PC-3 (cell line): ENCODE measurements around the gene WAC.

ENCODE experiments used
- EZH2 ChIP-seq: fragments of 300-600 bp; sonication (generic); IDR thresholded peaks from one replicate; pipeline ENCODE4 v1.6.1; 2017; ENCODE audit warnings: antibody characterized with exemption, mild to moderate bottlenecking, low read length; ENCODE audit not compliant: unreplicated experiment
- EZH2phosphoT487 ChIP-seq: fragments of 300-600 bp; sonication (generic); IDR thresholded peaks from 2 replicates; pipeline ENCODE4 v1.6.1; 2018; ENCODE audit warnings: mild to moderate bottlenecking, antibody characterized with exemption, low read length, borderline replicate concordance
- TF ChIP-seq, protein P1 (sequence below): fragments of 300-600 bp; sonication (generic); conservative IDR thresholded peaks from 2 replicates; pipeline ENCODE4 v1.5.1; 2017; ENCODE audit warnings: antibody characterized with exemption, low read depth, mild to moderate bottlenecking, low read length

- TF ChIP-seq, protein P1, sequence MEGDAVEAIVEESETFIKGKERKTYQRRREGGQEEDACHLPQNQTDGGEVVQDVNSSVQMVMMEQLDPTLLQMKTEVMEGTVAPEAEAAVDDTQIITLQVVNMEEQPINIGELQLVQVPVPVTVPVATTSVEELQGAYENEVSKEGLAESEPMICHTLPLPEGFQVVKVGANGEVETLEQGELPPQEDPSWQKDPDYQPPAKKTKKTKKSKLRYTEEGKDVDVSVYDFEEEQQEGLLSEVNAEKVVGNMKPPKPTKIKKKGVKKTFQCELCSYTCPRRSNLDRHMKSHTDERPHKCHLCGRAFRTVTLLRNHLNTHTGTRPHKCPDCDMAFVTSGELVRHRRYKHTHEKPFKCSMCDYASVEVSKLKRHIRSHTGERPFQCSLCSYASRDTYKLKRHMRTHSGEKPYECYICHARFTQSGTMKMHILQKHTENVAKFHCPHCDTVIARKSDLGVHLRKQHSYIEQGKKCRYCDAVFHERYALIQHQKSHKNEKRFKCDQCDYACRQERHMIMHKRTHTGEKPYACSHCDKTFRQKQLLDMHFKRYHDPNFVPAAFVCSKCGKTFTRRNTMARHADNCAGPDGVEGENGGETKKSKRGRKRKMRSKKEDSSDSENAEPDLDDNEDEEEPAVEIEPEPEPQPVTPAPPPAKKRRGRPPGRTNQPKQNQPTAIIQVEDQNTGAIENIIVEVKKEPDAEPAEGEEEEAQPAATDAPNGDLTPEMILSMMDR, result no peak
- TF ChIP-seq EZH2 (no peak), EZH2phosphoT487 (no peak)
Observed at GRCh38 chr10:28606568-28606967, 73.7 kb downstream of the WAC start.
